HG03354 (cell line): ENCODE results near the gene METTL26.
A peak's percentile ranks its signal among the peaks of the same experiment; 100 is the strongest.

Source experiments
- ATAC-seq: cut with Tn5 transposase; IDR thresholded peaks from one replicate; pipeline ENCODE4 v1.9.1; 2021; ENCODE audit warnings: mild to moderate bottlenecking; ENCODE audit not compliant: unreplicated experiment, poor library complexity, severe bottlenecking

The METTL26 gene

DNA sequence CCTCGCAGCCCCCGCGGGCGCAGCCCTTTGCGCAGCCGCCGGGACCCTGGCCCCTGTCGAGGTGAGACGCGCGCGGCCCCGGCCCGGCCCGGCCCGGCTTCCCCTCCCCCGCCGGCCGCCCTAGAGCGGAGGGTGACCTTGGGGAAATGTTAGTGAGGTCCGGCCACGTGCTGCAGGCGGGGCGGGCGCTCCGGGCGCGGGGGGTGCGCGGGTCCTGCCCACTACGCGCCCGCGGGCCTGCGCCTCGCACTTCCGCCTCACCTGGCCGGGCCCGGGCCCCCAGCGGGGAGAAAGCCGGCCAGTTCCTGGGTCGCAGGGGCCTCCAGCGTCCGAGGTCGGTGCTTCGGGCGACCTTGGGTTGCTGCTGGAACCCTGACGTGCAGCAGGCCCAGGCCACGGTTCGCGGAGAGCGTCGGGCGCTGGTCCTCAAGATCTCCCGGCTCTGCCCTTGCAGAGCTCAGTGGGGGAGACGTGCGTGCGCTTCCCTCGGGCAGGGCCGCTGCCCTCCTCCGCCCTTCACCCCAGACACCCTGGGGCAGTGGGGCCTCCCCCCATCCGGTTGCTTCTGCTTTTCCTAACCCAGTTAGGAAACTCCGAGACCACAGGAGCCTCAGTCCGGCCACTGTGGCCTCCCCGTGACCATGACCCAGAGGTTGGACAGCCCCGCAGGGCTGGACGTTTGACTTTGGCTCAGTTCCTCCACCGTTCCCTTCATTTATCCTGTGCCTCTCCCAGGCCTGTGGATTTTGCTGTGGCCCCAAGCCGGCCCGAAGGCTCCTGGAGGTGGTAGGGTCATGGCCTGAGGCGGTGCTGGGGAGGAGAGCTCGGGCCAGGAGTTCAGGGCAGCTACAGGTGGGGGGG, 6.3 kb upstream of the METTL26 start:
- peak; percentile 41 for ATAC-seq

DNA sequence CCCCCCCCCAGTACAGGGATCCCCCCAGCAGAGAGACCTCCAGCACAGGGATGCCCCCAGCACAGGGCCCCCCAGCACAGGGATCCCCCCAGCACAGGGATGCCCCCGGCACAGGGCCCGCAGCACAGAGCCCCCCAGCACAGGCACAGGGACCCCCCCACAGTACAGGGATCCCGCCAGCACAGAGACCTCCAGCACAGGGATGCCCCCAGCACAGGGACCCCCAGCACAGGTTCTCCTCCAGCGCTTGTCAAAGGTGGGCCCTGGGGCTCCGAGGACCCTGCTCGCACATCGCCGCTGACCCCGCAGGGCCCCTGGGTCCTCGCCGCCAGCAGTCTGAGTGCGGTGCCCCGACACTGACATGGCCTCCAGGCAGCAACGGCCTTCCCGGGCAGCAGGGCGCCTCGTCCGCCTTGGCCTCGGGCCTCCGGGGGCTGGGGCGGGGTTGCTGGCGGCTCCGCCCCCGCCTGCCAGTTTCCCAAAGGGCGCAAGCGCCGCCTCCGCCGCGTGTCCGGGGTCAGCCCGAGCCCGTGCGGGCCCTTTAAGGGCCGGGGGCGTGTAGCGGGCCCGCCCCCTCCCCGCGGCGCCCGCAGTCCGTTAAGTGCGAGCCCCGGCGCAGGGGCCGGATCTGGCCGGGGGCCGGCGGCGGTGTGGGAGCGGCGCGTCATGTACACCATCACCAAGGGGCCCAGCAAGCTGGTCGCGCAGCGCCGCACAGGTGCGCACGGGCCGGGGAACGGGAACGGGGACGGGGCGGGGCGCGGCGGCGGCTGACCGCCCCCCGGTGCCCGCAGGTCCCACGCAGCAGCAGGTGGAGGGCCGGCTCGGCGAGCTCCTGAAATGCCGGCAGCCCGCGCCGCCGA, 5.5 kb upstream of the METTL26 start, which contains the start of gene MCRIP2:
Gene MCRIP2, plus strand, starts transcription at position 503 of the 863 bp plus-strand sequence. Its CDS starts 164 bp downstream, at position 667.
- ATAC-seq = peak; percentile 48

DNA sequence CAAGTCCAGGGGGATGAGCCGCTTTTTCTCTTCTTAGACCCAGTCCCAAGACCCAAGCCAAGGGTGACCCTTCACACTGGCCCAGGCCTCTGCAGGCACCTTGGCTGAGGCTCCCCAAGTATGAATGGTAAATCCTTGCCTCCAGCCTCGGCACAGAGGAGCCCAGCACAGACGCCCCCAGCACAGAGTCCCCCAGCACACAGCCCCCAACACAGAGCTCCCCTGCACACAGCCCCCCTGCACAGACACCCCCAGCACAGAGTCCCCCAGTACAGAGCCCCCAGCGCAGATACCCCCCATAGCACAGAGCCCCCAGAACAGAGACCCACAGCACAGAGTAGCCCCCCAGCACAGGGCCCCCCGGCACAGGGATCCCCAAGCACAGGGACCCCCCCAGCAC, 4.5 kb upstream of the METTL26 start:
- no peak for ATAC-seq

DNA sequence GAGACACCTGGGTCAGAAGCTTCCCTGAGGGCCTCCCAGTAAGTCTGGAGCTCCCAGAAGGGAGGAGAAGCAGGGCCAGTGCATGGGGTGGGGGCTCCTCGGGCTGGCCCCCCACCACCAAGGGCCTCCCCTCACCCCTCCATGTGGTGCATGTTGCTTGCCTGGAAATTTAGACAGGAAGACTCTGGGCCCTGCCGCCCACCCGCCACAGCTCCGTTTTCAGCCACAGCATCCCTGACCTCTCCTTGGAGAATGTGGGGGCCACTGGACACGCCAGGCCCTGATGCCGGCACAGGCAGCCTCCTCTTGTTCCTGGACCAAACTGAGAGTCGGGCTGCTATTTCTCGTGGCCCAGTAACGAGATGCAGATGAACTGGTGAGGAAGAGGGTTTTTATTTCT, 2.7 kb upstream of the METTL26 start:
- ATAC-seq = no peak

DNA sequence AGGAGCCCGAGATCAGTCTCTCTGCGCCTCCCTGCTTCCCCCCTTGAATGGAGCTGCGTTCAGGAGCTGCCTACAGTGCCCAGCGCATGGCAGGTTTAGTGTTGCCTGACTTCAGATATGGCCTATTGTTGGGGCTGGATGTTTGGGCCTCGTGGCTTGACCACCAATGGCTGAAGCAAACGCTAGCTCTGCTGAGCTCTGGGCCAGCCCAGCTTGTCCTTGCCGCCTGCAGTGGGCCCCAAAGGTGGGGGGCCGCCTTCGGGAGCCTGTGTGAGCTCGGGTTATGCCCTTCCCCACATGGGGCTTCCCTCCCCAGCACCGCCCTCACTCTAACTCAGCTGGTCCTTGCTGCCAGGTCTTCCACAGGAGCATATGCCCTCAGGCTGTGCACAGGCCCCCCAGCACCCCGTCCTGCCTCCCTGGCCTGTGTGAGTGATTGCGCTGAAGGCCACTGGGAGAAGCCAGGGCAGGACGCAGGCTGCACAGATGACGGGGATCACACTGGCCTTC, 2.0 kb upstream of the METTL26 start:
- ATAC-seq = no peak

DNA sequence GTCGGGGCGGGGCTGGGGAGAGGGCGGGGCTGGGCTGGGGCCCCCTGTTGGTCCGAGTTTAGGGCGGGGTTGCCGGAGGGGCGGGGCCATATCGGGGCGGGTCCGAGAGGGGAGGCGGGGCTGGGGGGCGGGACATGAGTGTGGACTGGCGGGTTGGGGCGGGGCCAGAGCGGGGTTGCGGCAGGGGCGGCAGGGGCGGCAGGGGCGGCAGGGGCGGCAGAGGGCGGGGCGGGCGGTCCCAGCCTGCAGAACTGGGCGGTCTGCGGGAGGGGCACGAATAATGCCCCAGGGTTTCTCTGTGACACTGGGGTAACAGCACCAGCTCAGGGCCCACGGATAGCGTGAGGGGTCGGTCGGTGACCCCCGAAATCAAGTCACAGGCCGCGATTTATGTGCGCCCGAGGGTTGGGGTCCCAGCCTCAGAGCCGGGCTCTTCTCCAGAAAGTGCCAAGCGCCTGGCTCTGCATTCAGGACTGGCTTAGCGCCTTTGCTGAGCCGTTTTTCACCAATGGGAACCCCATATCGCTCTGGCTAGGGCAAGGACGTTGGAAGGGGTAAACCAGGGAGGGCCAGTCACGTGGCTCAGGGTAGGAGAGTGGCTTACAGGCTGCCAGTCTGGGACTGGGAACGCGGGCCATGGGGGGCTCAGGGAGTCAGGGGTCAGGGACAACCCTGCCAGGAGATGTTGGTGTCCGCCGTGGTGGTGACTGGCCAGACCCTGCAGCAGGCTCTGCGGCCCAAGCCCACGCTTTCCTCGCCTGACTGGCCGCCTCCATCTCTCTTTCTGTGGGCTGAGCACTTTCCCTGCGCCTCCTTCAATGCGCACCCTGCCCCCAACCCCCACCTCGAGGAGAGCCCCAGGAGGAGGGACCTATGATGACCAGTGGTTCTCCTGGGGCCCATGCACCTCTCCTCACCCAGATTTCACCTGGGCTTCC, 1.2 kb upstream of the METTL26 start:
- no peak for ATAC-seq

DNA sequence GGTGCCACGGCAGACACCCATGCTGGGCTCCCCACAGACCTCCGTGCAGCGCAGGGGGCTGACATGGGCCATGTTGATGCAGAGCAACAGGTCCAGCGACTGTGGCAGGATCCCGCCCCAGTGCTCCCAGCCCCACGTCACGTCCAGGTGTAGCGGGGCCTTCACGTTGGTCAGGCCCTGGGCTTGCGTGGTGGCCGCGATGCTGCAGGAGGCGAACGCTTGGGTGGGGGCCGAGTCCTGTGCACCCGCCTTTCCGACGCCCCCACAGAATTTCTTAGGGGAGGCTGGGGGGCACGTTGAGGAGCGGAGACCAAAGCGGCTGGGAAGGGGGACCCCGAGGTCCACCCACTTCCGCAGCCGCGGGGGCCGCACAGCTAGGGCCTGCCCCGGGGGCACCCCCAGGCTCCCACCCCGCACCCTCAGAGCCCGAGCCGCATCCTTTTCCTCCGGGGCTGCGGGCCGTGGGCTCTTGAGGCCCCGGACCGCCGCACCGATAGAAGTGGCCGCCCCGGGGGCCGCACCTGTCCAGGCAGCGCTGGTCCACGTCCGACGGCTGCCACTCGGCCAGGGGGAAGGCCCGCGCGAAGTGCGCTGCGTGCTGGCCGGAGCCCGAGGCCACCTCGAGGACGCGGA, 416 bp downstream of the METTL26 start:
- peak; percentile 6 for ATAC-seq

DNA sequence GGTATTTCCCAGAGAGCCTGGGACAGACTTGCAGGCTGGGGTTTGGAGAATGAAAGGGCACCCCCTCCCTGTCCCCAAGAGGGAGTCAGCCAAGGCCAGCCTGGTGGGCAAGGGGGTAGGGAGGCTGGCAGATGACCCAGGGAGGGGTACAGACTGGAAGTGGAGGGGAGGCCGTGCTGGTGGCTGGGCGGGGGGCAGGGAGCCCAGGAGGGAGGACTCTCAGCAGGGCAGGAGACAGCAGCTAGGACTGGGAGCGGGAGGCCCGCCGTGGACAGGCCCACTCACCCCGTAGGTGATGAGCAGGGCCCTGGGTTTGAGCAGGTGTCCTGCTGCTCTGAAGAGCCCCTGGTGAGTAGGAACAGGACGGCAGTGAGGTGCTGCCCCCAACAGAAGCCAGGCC, 1.1 kb downstream of the METTL26 start:
- no peak for ATAC-seq

DNA sequence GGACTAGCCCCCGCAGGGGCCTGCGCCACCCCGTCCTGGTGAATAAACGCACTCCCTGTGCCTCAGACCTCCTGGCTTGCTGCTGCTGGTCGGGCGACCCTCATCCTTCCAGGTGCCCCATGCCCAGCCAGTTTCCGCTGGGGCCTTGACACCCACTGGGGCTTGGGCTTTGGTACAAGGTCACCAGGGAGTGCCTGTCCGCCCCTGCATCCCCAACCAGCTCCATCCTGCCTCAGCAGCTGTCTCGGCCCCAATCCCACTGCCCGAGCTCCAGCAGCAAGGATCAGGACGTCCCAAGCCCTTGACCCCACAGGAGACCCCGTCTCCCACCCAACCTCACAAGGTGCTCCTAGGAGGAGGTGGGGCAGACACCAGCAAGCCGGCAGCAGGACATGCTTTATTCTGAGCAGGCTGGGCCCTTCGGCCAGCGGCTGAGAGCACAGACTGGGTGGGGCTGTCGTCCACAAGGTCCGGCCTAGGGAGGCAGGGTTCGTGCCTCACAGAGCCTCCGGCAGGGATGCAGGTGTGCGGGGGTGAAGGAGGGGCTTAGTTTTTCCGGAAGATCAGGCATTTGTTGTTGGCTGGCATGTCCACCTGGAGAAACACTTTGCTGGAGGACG, 1.9 kb downstream of the METTL26 start:
- no peak for ATAC-seq

DNA sequence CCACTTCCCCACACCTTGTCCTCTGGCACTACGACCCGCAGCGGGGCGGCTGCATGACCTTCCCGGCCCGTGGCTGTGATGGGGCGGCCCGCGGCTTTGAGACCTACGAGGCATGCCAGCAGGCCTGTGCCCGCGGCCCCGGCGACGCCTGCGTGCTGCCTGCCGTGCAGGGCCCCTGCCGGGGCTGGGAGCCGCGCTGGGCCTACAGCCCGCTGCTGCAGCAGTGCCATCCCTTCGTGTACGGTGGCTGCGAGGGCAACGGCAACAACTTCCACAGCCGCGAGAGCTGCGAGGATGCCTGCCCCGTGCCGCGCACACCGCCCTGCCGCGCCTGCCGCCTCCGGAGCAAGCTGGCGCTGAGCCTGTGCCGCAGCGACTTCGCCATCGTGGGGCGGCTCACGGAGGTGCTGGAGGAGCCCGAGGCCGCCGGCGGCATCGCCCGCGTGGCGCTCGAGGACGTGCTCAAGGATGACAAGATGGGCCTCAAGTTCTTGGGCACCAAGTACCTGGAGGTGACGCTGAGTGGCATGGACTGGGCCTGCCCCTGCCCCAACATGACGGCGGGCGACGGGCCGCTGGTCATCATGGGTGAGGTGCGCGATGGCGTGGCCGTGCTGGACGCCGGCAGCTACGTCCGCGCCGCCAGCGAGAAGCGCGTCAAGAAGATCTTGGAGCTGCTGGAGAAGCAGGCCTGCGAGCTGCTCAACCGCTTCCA, 2.6 kb downstream of the METTL26 start:
- ATAC-seq = no peak

DNA sequence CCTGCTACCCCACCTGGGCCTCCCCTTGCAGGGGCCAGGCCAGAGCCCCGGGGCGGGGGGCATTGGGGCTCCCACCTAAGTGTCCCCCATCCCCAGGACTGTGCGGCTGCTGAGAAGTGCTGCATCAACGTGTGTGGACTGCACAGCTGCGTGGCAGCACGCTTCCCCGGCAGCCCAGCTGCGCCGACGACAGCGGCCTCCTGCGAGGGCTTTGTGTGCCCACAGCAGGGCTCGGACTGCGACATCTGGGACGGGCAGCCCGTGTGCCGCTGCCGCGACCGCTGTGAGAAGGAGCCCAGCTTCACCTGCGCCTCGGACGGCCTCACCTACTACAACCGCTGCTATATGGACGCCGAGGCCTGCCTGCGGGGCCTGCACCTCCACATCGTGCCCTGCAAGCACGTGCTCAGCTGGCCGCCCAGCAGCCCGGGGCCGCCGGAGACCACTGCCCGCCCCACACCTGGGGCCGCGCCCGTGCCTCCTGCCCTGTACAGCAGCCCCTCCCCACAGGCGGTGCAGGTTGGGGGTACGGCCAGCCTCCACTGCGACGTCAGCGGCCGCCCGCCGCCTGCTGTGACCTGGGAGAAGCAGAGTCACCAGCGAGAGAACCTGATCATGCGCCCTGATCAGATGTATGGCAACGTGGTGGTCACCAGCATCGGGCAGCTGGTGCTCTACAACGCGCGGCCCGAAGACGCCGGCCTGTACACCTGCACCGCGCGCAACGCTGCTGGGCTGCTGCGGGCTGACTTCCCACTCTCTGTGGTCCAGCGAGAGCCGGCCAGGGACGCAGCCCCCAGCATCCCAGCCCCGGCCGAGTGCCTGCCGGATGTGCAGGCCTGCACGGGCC, 3.4 kb downstream of the METTL26 start:
- ATAC-seq = no peak

DNA sequence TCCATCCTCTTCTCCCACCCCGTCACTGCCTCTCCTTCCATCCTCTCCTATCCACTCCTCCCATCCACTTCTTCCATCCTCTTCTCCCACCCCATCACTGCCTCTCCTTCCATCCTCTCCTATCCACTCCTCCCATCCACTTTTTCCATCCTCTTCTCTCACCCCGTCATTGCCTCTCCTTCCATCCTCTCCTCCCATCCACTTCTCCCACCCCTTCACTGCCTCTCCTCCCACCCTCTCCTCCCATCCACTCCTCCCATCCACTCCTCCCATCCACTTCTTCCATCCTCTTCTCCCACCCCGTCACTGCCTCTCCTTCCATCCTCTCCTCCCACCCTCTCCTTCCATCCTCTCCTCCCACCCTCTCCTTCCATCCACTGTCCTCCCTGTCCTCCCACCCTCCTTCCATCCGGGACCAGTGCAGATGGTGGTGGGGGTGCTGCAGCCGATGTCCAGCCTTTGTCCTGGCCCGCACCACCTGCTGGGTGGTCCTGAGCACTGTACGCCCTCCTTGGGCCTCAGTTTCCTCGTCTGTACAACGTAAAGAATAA, 4.2 kb downstream of the METTL26 start:
- ATAC-seq = no peak

DNA sequence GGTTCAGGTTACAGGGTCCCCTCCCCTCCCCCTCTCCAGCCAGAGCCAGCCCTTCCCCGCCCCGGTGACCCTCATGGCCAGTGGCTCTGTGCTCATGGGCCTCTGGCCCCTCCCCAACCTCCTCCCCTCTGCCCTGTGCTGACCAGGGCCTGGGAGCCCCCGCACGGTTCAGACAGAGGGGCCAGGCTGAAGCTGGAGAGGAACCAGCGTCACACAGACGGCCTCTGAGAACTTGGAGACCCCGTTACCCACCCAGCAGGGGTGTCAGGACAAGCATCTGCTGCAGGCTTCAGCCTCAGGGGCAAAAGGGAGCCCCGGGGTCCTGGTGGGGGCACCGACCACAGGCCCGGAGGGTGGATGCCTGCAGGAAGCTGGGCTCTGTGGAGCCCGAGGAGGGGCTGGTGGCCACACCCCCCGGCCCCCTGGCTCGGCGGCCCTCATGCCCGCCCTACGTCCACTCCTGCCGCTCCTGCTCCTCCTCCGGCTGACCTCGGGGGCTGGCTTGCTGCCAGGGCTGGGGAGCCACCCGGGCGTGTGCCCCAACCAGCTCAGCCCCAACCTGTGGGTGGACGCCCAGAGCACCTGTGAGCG, 5.2 kb downstream of the METTL26 start, which contains the start of gene WFIKKN1:
Gene WFIKKN1, plus strand, starts transcription at position 171 of the 591 bp plus-strand sequence. Its CDS starts 269 bp downstream, at position 440.
- ATAC-seq = no peak

DNA sequence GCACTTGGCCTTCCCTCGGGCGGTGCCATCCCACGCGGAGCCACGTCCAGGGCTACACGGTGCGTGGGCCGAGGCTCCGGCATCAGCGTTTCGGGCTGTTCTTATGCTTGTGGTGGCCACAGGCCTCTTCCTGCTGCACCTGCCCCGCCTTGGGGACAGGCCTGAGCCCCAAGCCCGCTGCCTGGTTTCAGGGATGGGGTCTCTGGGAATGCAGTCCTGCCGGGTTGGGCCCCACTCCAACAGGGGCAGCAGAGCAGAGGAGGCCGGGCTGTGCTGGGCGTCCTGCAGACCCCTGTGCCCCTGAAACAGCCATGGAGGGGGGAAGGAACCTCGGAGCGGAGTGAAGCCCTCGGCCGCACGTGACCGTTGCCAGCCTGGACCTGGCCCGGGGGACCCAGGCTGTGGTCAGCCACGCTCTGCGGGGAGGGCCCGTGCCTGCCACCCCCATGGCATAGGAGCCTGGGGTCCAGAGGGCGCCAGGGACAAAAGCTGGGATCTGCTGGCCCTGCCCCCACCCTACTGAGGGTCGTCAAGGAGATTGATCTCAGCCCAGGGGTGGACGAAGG, 5.8 kb downstream of the METTL26 start:
- ATAC-seq = no peak

DNA sequence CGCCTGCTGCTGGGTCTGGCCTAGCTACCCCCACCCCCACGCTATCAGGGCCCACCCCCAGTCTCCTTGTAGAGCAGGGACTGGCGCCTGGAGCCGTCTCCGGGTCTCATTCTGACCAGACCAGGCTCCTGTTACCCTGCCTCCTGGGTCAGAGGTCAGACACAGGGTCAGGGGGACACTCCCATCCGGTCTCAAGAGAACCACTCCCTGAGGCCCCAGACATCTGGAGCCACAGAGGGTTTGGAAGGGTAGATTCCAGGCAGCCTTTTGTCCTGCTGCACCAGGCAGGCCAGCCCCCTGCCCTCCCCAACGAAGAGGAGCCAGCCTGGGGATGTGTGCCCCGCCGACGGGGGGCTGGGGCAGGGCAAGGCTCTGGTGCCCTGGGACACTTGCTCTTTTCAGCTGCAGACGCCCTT, 6.3 kb downstream of the METTL26 start:
- ATAC-seq = no peak

DNA sequence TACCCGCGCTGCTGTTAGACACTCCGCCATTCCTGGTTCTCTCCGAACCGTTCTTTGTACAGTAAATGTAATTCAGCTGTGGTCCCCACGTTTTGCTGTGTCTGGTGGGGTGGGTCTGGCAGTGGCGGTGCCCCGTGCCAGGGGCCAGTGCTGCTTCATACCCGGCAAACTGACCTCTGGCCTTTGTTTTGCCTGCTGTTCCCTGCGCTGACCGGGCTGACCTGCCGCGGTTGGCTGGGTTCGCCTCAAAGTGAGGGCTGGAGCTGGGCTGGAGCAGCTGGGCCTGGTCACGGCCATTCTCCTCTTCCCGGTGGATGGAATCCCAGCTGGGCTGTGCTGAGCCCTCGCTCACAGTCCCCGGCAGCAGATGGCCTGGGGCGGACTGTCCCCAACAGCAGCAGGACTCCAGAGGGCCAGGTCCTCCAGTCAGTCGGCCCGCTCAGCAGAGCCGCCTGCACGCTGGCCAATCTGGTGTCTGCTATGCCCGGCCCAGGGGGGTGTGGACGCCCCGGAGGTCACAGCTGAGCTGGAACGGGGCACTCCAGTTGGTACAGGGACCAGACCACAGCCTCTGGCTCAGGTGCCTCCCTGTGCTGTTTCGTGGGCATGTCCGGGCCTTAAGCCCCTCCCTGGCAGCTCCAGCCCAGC, 6.8 kb downstream of the METTL26 start:
- no peak for ATAC-seq
